ENCODE measurements around the gene PRPF18.

The PRPF18 gene

GRCh38 chr10:13597909-13598308 is 11.1 kb downstream of the PRPF18 start:
- no peak overlapping the region for H3K4me3 ChIP-seq (ENCODE audit: low read depth, low read length)
- DNase-seq (ENCODE audit: low read depth) = no peak
- TF ChIP-seq, protein P1, sequence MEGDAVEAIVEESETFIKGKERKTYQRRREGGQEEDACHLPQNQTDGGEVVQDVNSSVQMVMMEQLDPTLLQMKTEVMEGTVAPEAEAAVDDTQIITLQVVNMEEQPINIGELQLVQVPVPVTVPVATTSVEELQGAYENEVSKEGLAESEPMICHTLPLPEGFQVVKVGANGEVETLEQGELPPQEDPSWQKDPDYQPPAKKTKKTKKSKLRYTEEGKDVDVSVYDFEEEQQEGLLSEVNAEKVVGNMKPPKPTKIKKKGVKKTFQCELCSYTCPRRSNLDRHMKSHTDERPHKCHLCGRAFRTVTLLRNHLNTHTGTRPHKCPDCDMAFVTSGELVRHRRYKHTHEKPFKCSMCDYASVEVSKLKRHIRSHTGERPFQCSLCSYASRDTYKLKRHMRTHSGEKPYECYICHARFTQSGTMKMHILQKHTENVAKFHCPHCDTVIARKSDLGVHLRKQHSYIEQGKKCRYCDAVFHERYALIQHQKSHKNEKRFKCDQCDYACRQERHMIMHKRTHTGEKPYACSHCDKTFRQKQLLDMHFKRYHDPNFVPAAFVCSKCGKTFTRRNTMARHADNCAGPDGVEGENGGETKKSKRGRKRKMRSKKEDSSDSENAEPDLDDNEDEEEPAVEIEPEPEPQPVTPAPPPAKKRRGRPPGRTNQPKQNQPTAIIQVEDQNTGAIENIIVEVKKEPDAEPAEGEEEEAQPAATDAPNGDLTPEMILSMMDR (IDR thresholded peaks at IDR 0.05; ENCODE audit: low read depth, low read length, missing control alignments) = no peak

- no peak for DNase-seq (ENCODE audit: low read depth)
- no peak overlapping the region for H3K4me3 ChIP-seq (ENCODE audit: low read depth, low read length)
- TF ChIP-seq, protein P1 (IDR thresholded peaks at IDR 0.05; ENCODE audit: low read depth, low read length, missing control alignments) = no peak
These were observed 17.7 kb downstream of the PRPF18 start for GRCh38 chr10:13604357-13605040.

GRCh38 chr10:13608246-13608853 is 21.6 kb downstream of the PRPF18 start:
- TF ChIP-seq, protein P1 (IDR thresholded peaks at IDR 0.05; ENCODE audit: low read depth, low read length, missing control alignments) = no peak
- no peak for DNase-seq (ENCODE audit: low read depth)
- no peak overlapping the region for H3K4me3 ChIP-seq (ENCODE audit: low read depth, low read length)

DNA sequence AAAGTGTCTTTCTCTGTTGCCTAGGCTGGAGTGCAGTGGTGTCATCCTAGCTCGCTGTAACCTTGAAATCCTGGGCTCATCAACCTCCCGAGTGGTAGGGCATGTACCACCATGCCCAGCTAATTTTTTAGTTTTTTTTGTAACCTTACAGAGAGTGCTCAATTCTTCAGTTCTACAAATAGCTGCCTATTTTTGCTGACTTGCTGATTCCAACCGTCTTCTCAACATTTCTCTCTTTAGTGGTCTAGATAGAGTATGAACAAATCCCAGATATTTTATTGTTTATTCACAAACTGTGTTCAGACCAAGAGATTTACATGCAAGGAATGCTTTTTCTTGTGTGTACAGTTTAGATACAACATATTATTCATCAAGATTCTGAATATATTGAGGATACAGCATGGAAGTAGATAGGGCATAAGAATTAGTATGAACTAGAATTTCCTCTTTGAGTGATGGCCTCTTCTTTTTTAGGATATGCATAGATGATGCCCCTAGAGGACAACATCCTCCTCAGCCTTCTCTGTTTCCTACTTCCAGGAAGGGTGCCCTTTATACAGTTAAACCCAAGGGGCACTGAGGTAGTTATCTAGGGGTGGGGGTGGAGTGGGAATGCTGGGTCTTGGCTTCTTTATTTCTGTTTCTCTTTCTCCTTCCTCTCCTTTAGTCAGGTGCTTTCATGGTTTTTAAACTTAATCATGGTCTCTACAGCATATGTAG is 26.0 kb downstream of the PRPF18 start:
- no peak for DNase-seq (ENCODE audit: low read depth)
- TF ChIP-seq, protein P1 (IDR thresholded peaks at IDR 0.05; ENCODE audit: low read depth, low read length, missing control alignments) = no peak
- no peak overlapping the region for H3K4me3 ChIP-seq (ENCODE audit: low read depth, low read length)

DNA sequence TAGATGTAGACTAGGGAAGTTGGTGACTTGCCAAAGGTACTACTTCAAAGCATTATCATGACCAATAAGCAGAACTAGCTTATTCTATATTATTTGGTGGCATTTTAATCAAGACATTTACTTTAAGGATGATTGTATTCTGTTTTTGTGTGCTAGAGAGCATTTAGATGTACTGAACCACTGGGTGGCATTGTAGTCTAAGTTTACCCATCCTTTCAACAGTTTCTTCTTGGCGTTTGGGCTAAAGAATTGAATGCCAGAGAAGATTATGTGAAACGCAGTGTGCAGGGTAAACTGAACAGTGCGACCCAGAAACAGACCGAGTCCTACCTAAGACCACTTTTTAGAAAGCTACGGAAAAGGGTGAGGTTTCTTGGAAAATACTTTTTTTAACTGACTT is 26.8 kb downstream of the PRPF18 start:
- TF ChIP-seq, protein P1 (IDR thresholded peaks at IDR 0.05; ENCODE audit: low read depth, low read length, missing control alignments) = peak; percentile 16
- no peak overlapping the region for H3K4me3 ChIP-seq (ENCODE audit: low read depth, low read length)
- DNase-seq (ENCODE audit: low read depth) = no peak

DNA sequence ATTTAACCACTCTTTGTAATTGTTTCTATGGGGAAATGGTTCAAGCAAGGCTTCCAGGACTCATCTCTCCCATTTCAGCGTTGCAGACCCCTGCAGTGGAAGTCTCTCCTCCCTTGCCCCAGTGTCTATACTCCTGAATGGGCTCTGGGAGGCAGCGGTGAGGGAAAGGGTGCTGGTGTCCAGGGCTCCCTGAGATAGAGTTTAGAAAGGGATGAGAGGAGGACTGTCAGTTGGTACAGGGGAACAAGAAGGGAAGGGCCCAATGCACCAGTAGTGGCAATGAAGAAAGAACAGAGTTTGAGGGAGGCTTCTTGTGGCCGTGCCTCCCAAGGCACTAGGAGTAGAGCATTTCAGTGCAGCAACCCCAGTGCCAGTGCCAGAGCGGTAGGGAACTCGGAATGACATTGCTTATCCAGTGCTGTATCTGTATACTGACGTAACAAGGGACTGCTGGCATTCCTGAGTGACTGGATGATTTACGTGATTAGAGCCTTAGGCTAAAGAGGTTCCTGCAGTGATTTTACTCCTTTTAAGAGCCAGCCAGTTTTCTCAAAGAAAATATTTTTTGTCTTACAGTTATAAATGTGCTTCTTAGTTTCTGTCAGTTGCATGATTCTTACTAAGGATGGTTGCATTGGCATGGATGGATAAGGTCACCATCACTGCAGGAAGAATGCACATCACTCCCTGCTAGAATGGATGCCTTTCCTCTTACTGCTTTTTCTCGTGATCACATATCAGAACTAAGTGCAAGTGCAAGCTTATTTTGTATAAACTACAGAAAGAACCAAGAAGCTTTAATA is 28.0 kb downstream of the PRPF18 start:
- no peak overlapping the region for H3K4me3 ChIP-seq (ENCODE audit: low read depth, low read length)
- no peak for DNase-seq (ENCODE audit: low read depth)
- TF ChIP-seq, protein P1 (IDR thresholded peaks at IDR 0.05; ENCODE audit: low read depth, low read length, missing control alignments) = no peak

Measured in GM12864 (cell line).